Inflammatory macrophage (primary cell): ENCODE measurements around the gene STIM1.
"Not testable (repeated sequence)": the region's sequence is repeated elsewhere in the genome, so short reads cannot be mapped to it uniquely, and the experiment has no call there.

ENCODE experiments used
- DNase-seq, 2 donors: peaks; one replicate each; pipeline ENCODE4 v3.0.0-alpha.2; 2020 to 2022

STIM1 gene

DNA sequence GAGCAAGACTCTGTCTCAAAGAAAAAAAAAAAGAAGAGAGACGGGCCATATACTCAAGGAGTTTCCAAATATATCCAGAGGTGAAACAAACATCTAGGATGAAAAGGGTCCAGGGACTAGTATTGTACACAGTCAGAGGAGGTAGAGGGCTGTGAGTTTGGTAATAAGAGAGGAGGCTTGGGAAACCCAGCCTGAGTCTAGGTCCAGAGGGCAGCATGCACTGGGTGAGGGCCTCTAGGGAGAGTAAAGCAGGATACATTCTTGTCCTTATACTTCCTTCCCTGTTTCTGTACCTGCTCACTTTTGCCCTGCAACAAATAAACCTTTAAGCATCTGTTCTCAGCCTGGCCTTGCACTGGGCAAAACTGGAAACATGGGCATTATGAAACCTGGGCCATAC is 31.5 kb downstream of the STIM1 start:
- DNase-seq: no peak

DNA sequence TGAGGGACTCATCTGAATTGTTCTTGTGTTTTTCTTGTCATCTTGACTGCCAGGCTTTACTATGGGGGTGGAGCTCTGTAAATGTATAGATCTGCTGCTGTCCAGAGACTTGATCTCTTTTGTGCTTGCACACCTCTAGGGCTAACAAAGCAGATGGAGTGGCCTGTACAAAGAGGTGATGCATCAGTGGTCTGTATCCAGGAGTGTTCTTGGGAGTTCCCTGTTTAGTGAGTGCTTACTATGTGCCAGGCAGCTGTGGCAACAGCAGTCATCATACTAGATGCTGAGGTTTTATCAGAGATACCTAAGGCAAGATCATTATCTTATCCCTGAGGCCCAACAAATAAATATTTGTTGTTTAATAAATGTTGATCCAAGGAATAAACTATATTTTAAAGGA is 33.4 kb downstream of the STIM1 start:
- DNase-seq: no peak

DNA sequence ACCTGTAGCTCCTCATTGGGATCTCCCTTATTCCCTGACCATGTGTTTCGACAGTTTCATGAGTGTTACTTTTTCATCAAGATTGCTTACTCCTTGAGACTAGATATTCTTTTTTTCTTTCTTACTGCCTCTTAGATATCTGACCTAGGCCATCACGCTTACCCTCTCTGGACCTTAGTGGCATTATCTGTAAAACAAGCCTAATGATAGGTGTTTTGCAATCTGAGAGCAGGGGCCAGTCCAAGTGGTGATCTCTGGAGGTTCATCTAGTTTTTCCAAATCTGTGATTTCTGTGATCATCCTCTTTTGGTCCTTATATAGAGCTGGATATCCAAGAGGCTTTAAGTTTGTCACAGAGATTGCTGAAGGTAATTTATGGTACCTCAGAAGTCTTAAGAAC is 34.5 kb downstream of the STIM1 start:
- no peak for DNase-seq

DNA sequence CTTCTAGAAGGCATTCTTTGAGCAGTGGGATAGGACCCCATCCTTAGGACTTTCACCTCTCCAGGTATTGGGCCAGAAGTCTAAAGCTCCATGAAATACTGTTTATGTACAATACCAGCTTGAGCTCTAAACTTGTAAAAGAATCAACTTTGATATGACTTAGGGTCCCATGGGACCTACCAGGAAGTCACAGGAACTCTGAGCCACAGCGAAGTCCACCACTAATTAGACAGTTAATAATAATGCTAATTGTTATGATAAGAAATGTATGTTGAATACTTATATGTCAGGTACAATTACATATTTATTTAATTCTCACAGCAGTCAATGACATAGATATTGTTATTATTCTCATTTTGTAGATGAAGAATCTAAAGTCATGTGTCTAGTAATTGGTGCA is 35.3 kb downstream of the STIM1 start:
- DNase-seq: no peak

DNA sequence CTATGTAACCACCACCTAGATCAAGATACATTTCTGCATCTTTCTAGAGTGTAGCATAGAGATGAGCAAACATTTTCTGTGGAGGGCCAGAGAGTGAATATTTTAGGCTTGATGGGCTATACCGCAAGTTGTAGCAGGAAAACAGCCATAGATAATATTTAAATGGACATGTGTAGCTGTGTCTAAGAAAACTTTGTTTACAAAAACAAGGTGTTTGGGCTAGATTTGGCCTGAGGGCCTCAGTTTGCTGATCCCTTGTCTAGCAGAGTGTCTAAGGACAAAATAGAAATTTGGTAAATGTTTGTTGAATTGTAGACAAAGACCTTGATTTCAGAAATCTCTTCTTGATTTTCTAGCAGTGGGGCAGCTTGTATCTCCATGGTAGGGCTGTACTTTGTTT is 36.3 kb downstream of the STIM1 start:
- no peak for DNase-seq

DNA sequence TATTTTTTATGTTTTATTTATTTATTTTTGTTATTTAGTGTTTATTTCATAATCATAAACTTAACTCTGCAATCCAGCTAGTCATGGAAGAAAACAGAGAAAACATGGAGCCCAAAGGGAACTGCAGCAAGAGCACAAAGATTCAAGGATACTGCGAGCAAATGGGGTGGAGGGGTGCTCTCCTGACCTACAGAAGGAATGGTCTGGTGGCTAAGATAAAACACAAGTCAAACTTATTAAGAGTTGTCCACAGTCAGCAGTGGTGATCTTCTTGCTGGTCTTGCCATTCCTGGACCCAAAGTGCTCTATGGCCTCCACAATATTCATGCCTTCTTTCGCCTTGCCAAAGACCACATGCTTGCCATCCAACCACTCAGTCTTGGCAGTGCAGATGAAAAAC is 36.7 kb downstream of the STIM1 start:
- no peak for DNase-seq

DNA sequence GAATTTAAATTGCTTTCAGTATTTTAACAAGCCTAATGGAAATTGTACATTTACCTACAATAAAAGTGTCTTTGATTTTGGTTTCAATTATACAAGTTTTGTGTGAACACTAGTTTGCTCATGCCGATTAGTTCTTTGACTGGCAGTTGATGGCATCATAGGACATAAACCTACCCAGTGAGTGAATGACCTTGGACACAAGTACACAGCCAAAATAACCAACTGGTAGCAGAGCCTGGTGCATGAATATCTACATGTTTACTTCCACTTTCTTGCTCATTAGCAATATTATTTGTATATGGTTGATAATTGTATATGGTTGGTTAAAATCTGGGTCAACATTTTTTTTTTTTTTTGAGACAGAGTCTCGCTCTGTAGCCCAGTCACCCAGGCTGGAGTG is 37.8 kb downstream of the STIM1 start:
- no peak for DNase-seq

DNA sequence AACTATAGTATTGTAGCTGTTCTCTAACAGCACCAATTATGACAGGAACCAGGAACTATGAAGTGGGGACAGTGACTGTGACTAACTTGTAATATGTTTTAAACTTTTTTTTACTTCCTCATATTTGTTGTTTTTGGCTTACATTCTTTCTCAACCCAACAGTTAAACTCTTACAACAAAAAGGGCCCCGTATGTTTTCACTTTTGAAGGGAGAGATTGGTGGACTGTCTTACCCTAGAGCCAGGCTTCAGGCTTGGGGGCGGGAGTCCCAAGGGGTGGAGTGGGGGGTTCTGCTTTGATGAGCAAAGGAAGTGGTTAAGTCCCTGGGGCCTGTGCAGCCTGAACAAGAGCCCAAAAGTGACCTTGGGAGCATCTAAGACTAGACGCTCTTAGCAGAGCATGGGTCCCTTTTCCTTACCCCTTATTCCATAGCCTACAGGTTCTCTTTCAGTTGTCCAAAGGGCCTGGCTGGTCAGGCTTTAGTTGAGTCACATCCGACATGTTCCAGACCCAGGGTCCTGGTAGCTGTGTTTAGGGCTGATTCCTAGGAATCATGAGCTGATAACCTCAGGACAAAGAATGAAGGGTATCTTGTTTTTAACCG is 38.8 kb downstream of the STIM1 start:
- DNase-seq: peak; percentile 71 to 87

DNA sequence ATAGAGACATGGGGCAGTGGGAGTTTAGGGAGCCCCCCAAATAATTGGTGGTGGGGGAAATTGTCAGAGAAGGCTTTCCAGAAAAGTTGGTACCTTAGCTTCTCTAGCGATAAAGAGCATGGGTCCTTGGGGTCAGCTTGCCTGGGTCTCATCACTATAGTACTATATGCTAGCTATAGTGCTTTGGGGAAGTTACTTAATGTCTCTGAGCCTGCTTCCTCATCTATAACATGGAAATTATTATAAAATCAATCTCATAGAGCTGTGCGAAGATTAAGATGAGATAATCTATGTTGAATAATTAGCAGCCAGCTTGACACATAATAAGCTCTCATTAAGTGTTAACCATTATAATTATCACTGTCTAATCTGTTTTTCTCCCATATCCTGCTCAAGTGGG is 41.2 kb downstream of the STIM1 start:
- DNase-seq: peak in 1 of 2 donors; percentile 45

DNA sequence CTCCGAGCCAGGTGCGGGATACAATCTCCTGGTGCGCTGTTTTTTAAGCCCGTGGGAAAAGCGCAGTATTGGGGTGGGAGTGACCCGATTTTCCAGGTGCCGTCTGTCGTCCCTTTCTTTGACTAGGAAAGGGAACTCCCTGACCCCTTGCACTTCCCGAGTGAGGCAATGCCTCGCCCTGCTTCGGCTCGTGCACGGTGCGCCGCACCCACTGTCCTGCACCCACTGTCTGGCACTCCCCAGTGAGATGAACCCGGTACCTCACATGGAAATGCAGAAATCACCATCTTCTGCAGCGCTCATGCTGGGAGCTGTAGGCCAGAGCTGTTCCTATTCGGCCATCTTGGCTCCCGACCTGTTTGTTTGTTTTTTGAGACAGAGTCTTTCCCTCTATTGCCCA is 44.8 kb downstream of the STIM1 start:
- not testable (repeated sequence) for DNase-seq

DNA sequence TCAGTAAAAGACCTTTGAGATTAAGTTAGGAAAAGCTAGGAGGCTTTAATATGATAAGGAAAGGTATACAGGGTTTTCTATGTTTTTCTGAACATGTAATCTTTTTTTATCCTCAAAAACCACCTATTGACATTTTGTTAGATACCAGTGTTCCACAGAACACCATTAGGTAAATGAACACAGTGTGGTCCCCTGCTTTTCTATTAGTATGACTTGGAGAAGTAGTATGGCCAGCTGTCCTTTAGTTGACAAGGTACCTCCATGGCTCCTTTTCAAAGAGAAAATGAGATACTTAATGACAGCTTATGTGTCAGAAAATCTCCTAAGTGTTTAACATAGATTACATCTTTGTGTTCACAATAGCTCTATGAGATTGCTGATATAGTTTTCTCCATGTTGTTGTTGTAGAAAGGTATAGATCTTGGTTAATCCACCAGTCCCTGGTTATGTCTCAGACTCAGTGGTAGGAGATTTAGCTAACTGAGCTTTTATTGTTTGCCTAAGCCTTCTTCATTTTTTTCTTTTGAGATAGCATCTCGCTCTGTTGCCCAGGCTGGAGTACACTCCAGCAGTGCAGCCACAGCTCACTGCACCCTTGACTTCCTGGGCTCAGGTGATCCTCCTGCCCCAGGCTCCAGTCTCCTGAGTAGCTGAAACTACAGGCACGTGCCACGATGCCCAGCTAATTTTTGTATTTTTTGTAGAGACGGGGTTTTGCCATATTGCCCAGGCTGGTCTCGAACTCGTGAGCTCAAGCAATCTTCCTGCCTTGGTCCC is 46.0 kb downstream of the STIM1 start:
- no peak for DNase-seq

DNA sequence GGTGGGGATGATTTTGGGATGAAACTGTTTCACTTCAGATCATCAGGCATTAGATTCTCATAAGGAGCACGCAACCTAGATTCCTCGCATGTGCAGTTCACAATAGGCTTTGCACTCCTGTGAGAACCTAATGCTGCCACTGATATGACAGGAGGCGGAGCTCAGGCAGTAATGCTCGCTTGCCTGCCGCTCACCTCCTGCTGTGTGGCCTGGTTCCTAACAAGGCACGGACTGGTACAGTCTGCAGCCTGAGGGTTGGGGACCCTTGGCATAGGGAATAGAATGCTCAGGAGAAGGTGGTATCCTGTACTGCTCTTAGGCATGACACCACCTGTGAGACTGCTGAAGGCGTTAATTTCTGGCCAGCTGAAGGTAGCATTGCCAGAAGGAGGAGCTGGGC is 47.0 kb downstream of the STIM1 start:
- DNase-seq: no peak

DNA sequence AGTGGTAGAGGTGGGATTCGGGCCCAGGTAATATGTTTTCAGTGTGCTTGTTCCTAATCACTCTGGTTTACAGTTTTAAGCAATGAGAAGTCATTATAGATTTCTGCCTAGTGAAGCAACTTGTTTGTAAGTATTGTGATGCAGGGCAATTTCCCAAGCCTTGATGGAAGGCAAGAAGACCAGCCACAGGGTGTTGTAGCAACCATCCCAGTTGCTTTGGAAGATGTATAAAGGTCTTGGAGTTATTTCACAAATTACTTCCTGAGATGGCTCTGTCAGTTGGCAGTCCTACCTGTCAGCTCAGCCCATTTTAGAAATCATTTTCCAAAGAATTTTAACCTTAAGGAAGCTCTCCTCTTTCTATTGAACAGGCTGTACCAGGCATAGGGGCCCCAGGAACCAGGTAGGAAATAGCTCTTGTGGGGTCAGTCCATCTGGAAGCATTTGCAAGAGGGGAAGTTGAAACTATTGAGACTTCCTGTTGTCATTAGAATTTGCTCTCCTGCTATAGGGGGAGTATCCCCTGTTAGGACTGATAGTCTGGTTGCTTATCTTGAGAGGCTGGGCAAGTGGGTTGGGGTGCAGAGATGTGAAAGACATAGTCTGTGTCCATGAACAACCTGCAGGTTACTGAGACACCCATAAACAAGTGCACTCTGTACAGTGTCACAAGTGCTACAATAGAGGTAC is 47.9 kb downstream of the STIM1 start:
- peak; percentile 57 to 69 for DNase-seq

DNA sequence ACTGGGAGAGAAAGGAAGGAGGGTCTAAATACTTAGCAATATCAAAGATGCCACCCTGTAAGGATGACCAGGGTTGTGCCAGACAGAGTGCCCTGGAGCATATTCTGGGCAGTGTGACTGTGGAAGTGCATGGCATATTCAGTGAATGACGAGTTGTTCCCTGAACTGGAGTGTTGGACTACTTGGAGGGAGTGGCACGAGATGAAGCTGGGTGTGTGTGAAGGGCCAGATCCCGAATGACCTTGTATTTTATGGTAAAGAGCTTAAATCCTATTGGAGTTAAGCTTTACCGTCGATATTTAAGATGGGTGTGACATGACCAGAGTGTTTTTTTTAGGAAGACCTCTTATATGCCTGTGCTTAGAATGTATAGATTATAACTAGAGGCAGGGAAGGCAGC is 48.8 kb downstream of the STIM1 start:
- no peak for DNase-seq

DNA sequence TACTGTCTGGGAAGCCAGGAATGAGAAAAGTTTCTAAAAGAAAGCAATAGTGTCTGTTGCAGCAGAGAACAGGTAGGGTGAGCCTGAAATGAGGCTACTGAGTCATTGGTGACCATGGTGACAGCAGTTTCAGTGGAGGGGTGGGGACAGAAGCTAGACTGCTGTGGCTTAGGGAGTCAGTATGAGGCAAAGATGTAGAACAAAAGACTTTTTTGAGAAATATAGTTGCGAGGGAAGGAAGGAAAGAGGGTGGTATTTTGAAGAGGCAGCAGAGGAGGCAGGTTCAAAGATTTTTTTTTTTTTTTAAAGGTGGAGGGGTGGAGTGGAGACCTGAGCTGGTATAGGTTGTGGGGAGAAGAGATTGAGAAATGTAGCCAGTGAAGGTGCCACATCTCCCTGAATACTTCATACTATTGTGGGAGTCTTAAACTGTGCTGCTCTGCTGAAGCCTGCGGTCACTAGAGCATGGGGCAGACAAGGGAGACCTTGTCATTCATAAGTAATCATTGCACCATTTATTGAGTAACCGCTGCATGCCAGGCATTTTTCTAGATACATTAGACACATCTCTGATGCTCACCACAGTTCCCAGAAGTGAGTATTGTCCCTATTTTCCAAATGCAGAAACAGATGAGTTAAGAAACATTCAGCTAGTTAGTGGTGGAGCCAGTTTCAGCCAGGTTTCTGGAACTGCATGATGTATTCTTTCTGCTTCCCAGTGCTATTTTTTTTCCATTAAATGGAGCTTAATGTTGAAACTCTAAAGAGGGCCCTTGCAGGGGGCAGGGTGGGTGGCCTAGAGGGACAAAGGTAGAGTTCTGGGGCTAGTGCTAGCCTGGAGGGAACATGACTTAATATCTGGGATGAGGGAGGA is 49.9 kb downstream of the STIM1 start:
- peak; percentile 88 to 94 for DNase-seq

DNA sequence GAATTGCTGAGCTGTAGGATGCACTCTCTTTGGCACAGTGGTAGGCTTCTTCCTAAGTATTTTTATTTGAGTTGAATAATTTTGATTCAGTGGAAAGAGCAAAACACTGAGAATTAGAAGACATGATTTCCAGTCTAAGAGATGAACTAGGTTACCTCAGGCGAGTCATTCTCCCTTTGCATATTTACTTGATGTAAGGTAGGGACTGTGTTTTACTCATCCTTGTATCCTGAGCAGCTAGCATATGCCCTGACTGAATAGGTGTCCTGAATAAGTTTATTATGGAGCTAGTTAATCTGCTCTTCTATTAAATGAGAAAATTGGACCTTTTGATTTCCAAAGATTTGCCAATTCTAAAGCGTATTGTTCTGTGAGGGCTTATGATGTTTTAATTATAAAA is 50.7 kb downstream of the STIM1 start:
- DNase-seq: no peak

DNA sequence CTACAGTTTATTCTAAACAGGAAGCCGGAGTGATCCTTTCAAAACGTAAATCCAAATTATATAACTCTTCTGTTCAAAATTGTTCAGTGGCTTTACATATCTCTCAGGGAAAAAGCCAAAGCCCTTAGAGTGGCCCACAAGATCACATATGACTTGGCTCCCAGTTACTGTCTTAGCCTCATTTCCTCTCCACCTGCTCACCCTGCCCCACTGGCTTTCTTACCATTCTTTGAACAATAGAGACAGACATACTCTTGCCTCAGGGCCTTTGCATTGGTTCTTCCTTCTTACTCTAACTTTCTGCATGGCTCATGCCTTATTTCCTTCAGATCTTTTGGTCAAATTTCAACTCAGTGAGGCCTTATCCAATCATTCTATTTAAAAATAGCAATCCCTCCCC is 52.1 kb downstream of the STIM1 start:
- DNase-seq: no peak

DNA sequence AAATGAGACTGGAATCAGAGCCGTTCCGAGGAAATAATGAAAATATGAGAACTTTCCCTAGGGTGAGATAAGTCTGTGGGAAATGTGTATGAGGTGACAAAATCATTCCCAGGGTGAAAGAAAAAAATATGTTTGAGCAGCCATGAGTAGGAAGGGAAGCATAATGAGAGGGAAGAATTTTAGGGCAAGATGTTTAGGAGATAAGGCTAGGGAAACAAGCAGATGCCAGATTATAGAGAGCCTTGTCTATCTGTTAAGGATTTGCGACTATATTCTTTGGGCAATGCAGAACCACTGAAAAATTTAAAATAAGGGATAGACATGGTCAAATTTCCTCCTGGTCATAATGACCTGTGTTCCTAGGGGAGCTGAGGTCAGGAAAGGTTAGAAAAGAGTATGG is 54.4 kb downstream of the STIM1 start:
- no peak for DNase-seq

DNA sequence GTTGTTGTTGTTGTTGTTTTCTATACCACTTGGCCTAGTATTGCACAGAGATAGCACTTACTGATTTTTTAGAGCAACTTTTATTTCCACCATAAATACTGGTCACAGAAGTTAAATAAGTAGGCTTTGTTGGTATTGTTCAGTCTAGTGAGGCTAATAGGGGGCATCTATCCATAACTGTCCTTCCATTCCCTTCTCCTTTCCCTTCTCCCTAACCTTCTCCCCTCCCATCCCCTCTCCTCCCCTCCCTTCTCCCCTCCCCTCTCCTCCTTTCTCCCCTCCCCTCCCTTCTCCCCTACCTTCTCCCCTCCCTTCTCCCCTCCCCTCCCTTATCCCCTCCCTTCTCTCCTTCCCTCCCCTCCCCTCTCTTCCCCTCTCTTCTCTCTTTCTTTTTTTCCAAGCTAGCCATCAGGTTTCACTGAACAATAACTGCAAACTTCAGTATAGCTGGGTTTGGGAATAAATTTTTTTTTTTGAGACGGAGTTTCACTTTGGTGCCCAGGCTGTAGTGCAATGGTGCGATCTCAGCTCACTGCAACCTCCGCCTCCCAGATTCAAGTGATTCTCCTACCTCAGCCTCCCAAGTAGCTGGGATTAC is 56.5 kb downstream of the STIM1 start:
- DNase-seq: no peak

DNA sequence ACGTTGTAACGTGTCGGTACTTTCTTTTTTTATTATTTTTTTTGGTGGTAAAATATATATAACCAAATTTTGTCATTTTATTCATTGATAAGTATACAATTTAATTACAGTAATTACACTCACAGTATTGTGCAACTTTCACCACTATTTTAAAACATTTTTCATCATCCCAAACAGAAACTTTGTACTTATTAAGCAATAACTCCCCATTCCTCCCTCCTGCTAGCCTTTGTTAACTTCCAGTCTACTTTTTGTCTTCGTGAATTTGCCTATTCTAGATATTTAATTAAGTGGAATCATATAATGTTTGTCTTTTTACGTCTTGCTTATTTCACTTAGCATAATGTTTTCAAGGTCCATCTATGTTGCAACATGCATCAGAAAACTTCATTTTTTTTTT is 58.5 kb downstream of the STIM1 start:
- DNase-seq: no peak

DNA sequence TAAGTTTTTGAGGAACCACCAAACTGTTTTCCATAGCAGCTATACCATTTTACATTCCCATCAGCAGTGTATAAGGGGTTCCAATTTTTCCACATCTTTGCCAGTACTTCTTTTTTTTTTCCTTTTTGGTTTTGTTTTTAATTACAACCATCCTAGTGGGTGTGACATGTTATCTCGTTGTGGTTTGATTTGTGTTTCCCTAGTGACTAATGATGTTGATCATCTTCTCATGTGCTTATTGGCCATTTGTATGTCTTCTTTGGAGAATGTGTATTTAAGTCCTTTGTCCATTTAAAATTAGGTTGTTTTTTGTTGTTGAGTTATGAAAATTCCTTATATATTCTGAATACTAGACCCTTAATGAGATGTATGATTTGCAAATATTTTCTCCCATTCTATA is 59.3 kb downstream of the STIM1 start:
- DNase-seq: peak in 1 of 2 donors; percentile 63

DNA sequence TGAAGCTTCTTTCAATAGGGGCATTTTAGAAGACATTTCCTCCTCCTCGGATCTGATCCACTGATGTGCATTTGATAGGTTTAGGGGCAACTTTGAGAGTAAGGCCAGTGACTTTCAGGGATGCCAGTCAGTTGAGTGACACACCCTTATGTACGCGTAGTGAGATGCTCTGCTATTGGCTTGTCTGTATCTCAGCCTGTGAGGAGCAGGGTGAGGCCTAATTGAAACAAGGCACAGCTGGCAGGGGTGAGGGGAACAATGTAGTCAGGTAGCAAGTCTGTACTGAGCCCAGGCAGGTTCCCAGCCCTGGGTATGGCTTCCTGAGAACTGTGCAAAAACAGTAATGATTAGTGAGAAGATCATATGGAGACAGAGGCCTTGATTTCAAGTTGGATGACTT is 61.5 kb downstream of the STIM1 start:
- no peak for DNase-seq
